OCI-LY7 (cell line): Measurements from ENCODE around the gene PLXNA4. TPM values are rescaled to one million over a fixed set of nuclear protein-coding genes. Genes with fewer than 3 reads are reported as not detected.

Source experiments
- BruUV-seq: library from RNA; stranded (reverse); fragments of 400-500 nt; replicated peaks from 2 replicates; lab custom pipeline; 2021; lab: Mats Ljungman, UMichigan
- CTCF ChIA-PET: fragments of 300-600 bp; sonication (Branson Sonifier 250); formaldehyde crosslinking; loops from one replicate; lab custom pipeline; 2022; ENCODE audit warnings: antibody characterized with exemption; ENCODE audit not compliant: unreplicated experiment; lab: Charles Lee
- POLR2A ChIA-PET: fragments of 300-600 bp; sonication (Branson Sonifier 250); formaldehyde crosslinking; loops from one replicate; lab custom pipeline; 2022; ENCODE audit warnings: antibody characterized with exemption; lab: Charles Lee
- DNase-seq: peaks from one replicate; pipeline ENCODE4 v3.0.0-alpha.2; 2015; ENCODE audit warnings: low spot score
- H2AFZ ChIP-seq: fragments of 200-600 bp; sonication (generic), shearing (Covaris generic); 2 replicates; pipeline ENCODE4 v1.6.1; 2014; ENCODE audit warnings: mild to moderate bottlenecking, antibody characterized with exemption, low read length, moderate library complexity
- H3K27ac ChIP-seq: fragments of 200-600 bp; sonication (generic); 2 replicates; pipeline ENCODE4 v1.5.1; 2014; ENCODE audit warnings: mixed run types, low read depth, mild to moderate bottlenecking, moderate library complexity, low read length, inconsistent platforms; ENCODE audit not compliant: poor library complexity, severe bottlenecking
- H3K36me3 ChIP-seq: fragments of 200-600 bp; sonication (generic); 2 replicates; pipeline ENCODE4 v1.6.1; 2014; ENCODE audit warnings: mild to moderate bottlenecking, antibody characterized with exemption, low read length, moderate library complexity, mixed read lengths; ENCODE audit not compliant: insufficient read depth
- H3K4me1 ChIP-seq: fragments of 200-600 bp; sonication (generic); 2 replicates; pipeline ENCODE4 v1.5.1; 2014; ENCODE audit warnings: mild to moderate bottlenecking, low read length; ENCODE audit not compliant: insufficient read depth, poor library complexity, severe bottlenecking
- H3K4me2 ChIP-seq: fragments of 200-600 bp; sonication (generic); 2 replicates; pipeline ENCODE4 v1.6.1; 2014; ENCODE audit warnings: mild to moderate bottlenecking, low read length
- H3K4me3 ChIP-seq: fragments of 200-600 bp; sonication (generic); 2 replicates; pipeline ENCODE4 v1.5.1; 2014; ENCODE audit warnings: mild to moderate bottlenecking, low read depth, low read length; ENCODE audit not compliant: poor library complexity, severe bottlenecking
- H3K79me2 ChIP-seq: fragments of 200-600 bp; sonication (generic); 2 replicates; pipeline ENCODE4 v1.6.1; 2016; ENCODE audit warnings: low read depth, mild to moderate bottlenecking, low read length, moderate library complexity, mixed read lengths; ENCODE audit not compliant: insufficient read depth
- H3K9me2 ChIP-seq: fragments of 200-600 bp; sonication (generic); 2 replicates; pipeline ENCODE4 v1.6.1; 2016; ENCODE audit warnings: mild to moderate bottlenecking, low read length, mixed read lengths; ENCODE audit not compliant: insufficient read depth
- H3K9me3 ChIP-seq: fragments of 200-600 bp; sonication (generic); 2 replicates; pipeline ENCODE4 v1.6.1; 2014; ENCODE audit warnings: mild to moderate bottlenecking, mixed run types, low read length, mixed read lengths
- H4K20me1 ChIP-seq: fragments of 200-600 bp; sonication (generic); 2 replicates; pipeline ENCODE4 v1.6.1; 2014; ENCODE audit warnings: mild to moderate bottlenecking, antibody characterized with exemption, low read length, moderate library complexity, mixed read lengths; ENCODE audit not compliant: insufficient read depth
- CTCF ChIP-seq: fragments of 200-600 bp; sonication (generic); conservative IDR thresholded peaks from 2 replicates; pipeline ENCODE4 v1.5.1; 2014; ENCODE audit warnings: mild to moderate bottlenecking, antibody characterized with exemption, low read length, moderate library complexity, mixed read lengths
- EZH2phosphoT487 ChIP-seq: fragments of 200-600 bp; sonication (generic); IDR thresholded peaks from 2 replicates; pipeline ENCODE4 v1.6.1; 2018; ENCODE audit warnings: low read depth, borderline replicate concordance, mild to moderate bottlenecking, mixed run types, antibody characterized with exemption, low read length, moderate library complexity, mixed read lengths
- intact Hi-C: fragments of 100-400 bp; cut with micrococcal nuclease; formaldehyde crosslinking; loops from one replicate; pipeline ENCODE4 v1.10.0; 2022; ENCODE audit not compliant: unreplicated experiment
- total RNA-seq, 2 experiments: library from RNA; depleted of rRNA in 1 of 2; stranded (reverse); fragments of >200 nt in 1 of 2; shearing (Covaris generic) in 1 of 2; gene quantifications; 2 replicates each; pipeline ENCODE4 v1.2.3, GENCODE V29; 2014 to 2022

PLXNA4 gene
- total RNA-seq, 2 experiments from 2014 or later: not detected

- Histone ChIP-seq H3K9me3 (no peaks in the 10 kb centered on the region), H3K79me2 (no peaks in the 10 kb centered on the region), H3K4me1 (no peaks in the 10 kb centered on the region), H2AFZ (no peak overlapping the region), H3K36me3 (no peaks in the 10 kb centered on the region), H3K9me2 (no peaks in the 10 kb centered on the region), H3K4me2 (no peak overlapping the region), H3K27ac (no peak overlapping the region), H3K4me3 (no peak overlapping the region), H4K20me1 (no peaks in the 10 kb centered on the region)
- no peak for DNase-seq
- intact Hi-C loops: no loop called here
- POLR2A ChIA-PET: interaction anchor here (0.6 kb wide), 1 partner anchor 1909 kb away, joined by 4 read pairs; no protein-coding TSS in a partner anchor
- TF ChIP-seq EZH2phosphoT487 (no peak), CTCF (no peak)
- no TSS peak for BruUV-seq
- CTCF ChIA-PET: no interaction called here
Observed at GRCh38 chr7:132565885-132566284, 10.4 kb downstream of the PLXNA4 start.

DNA sequence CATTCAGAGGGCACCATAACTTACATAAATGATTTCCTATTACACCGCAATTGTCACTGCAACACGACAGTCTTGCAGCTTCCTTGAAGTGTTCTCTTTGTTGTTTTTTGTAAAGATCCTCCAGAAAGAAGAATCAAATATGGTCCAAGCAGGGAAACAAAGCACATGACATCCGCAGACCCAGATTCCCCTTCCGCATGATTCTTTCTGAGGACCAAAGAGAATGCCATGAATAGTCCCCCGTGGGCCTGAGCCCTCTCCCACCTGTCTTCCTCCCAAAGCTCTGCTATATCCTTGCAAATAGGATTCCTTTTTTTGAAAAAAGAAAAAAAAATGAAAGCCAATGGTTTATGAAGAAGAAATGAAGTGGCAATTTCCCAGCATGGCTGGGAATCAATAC lies 10.8 kb downstream of the PLXNA4 start:
- no TSS peak for BruUV-seq
- no peaks in the 10 kb centered on the region for H3K9me3 ChIP-seq
- intact Hi-C loops: no loop called here
- no peak for DNase-seq
- H3K36me3 ChIP-seq: no peaks in the 10 kb centered on the region
- H3K9me2 ChIP-seq: no peaks in the 10 kb centered on the region
- TF ChIP-seq CTCF: no peak
- no peak for TF ChIP-seq EZH2phosphoT487
- POLR2A ChIA-PET: interaction anchor here (0.6 kb wide), 1 partner anchor 1910 kb away, joined by 4 read pairs; no protein-coding TSS in a partner anchor
- no peaks in the 10 kb centered on the region for H3K79me2 ChIP-seq
- H3K27ac ChIP-seq: no peak overlapping the region
- no peak overlapping the region for H3K4me3 ChIP-seq
- CTCF ChIA-PET: no interaction called here
- no peaks in the 10 kb centered on the region for H3K4me1 ChIP-seq
- H2AFZ ChIP-seq: no peak overlapping the region
- H3K4me2 ChIP-seq: no peak overlapping the region
- H4K20me1 ChIP-seq: no peaks in the 10 kb centered on the region

DNA sequence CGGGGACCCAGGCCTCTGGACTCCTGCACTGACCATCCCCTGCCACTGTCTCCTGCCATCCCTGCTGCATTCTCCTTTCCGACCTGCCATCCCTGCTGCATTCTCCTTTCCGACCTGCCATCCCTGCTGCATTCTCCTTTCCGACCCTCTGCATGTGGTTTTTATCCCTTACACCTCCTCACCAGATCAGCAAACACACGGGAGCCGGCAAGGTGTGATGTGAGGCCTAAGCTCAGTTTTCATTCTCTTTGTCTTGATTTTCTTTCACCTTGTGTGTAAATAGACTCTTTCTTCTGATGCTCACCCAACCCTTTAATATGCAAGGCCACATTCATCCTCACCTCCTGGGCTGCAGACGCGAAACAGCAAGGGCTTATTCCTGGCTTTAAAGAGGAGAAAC lies 11.4 kb downstream of the PLXNA4 start:
- intact Hi-C loops: no loop called here
- no peak for TF ChIP-seq CTCF
- no peak for TF ChIP-seq EZH2phosphoT487
- Histone ChIP-seq H3K4me3 (no peak overlapping the region), H3K9me3 (no peaks in the 10 kb centered on the region), H2AFZ (no peak overlapping the region), H3K36me3 (no peaks in the 10 kb centered on the region), H3K27ac (no peak overlapping the region), H3K4me2 (no peak overlapping the region), H4K20me1 (no peaks in the 10 kb centered on the region), H3K4me1 (no peaks in the 10 kb centered on the region), H3K9me2 (no peaks in the 10 kb centered on the region), H3K79me2 (no peaks in the 10 kb centered on the region)
- POLR2A ChIA-PET: no interaction called here
- CTCF ChIA-PET: no interaction called here
- DNase-seq: no peak
- BruUV-seq: no TSS peak
